HG02840 (cell line): ENCODE data around the gene SECISBP2.

ENCODE experiments used
- ATAC-seq: cut with Tn5 transposase; IDR thresholded peaks from one replicate; pipeline ENCODE4 v1.9.1; 2021; ENCODE audit warnings: mild to moderate bottlenecking, moderate library complexity, moderate number of reproducible peaks; ENCODE audit not compliant: unreplicated experiment, low FRiP score

Gene SECISBP2

GRCh38 chr9:89346696-89347095, 28.4 kb downstream of the SECISBP2 start:
- no peak for ATAC-seq

- ATAC-seq = no peak
Observed at GRCh38 chr9:89347651-89348050, 29.4 kb downstream of the SECISBP2 start.

- no peak for ATAC-seq
Observed at GRCh38 chr9:89349607-89350006, 31.3 kb downstream of the SECISBP2 start.

- ATAC-seq = no peak
Observed at GRCh38 chr9:89350988-89351557, 32.8 kb downstream of the SECISBP2 start.

- no peak for ATAC-seq
Observed at GRCh38 chr9:89351584-89352300, 33.4 kb downstream of the SECISBP2 start.

GRCh38 chr9:89352451-89352850, 34.2 kb downstream of the SECISBP2 start:
- no peak for ATAC-seq

GRCh38 chr9:89352874-89353649, 34.8 kb downstream of the SECISBP2 start:
- ATAC-seq = no peak

- no peak for ATAC-seq
Observed at GRCh38 chr9:89353989-89354388, 35.7 kb downstream of the SECISBP2 start.

- no peak for ATAC-seq
Observed at GRCh38 chr9:89354471-89354870, 36.2 kb downstream of the SECISBP2 start.

- no peak for ATAC-seq
Observed at GRCh38 chr9:89356782-89357181, 38.5 kb downstream of the SECISBP2 start.

GRCh38 chr9:89357331-89358197, 39.3 kb downstream of the SECISBP2 start:
- no peak for ATAC-seq

- no peak for ATAC-seq
Observed at GRCh38 chr9:89358376-89358916, 40.1 kb downstream of the SECISBP2 start.

GRCh38 chr9:89358985-89359384, 40.7 kb downstream of the SECISBP2 start:
- ATAC-seq = no peak

GRCh38 chr9:89359751-89360261, 41.5 kb downstream of the SECISBP2 start:
- ATAC-seq = no peak

GRCh38 chr9:89360465-89360864, 42.2 kb downstream of the SECISBP2 start:
- no peak for ATAC-seq

- no peak for ATAC-seq
Observed at GRCh38 chr9:89361031-89361430, 42.7 kb downstream of the SECISBP2 start.

GRCh38 chr9:89361816-89362646, 43.7 kb downstream of the SECISBP2 start:
- ATAC-seq = no peak

- no peak for ATAC-seq
Observed at GRCh38 chr9:89362647-89363310, 44.5 kb downstream of the SECISBP2 start.

GRCh38 chr9:89363311-89363670, 45.0 kb downstream of the SECISBP2 start:
- no peak for ATAC-seq
